ENCODE data around the gene NCF4. TPM values are rescaled to one million over a fixed set of nuclear protein-coding genes. Genes with fewer than 3 reads are reported as not detected.

NCF4 gene
- total and polyA plus RNA-seq, 2 of the 4 experiments (the other 2 are of a cell fraction): not detected

DNA sequence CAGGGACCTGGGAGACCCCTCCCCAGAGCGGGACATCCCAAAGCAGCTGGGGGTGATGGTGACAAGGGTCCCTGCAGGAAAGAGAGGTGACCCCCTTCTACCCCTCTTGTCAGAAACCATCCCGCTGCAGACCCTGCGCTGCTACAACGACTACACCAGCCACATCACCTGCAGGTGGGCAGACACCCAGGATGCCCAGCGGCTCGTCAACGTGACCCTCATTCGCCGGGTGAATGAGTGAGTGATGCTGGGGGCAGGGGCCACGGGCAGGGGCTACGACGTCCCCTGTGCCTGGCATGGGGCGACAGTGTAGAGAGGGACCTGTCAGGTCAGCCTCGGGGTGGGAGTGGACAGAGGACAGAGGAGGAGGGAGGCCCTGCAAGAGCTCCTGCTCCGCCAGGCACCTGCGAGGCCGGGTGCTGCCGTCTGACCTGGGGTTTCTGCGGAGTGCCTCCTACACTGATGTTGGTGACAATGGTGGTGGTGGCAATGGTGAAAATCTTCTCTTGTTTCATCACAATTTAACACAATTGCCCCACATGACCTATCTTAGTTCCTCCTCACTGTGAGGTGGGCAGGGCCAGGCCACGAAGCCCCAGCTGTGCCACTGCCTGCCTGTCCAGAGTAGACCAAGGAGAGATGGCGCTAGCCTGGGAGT, 62.5 kb downstream of the NCF4 start:
- no peak overlapping the region for H4K8ac ChIP-seq (ENCODE audit: low read depth in 2 of 2, low read length in 2 of 2)
- H2BK5ac ChIP-seq (ENCODE audit: low read depth, low read length, poor library complexity, severe bottlenecking): no peak overlapping the region
- no peak overlapping the region for H2AFZ ChIP-seq (replicated peaks; ENCODE audit: low read length, poor library complexity)
- H2AK9ac ChIP-seq (replicated peaks; ENCODE audit: low read depth, low read length, poor library complexity): no peak overlapping the region
- no peak overlapping the region for H3K18ac ChIP-seq (ENCODE audit: low read depth, low read length)
- no peak overlapping the region for H3K4me3 ChIP-seq (ENCODE audit: insufficient read depth, low read depth, low read length)
- no peaks in the 10 kb centered on the region for H3K9me1 ChIP-seq (ENCODE audit: insufficient read depth, low read length)
- H3K27me3 ChIP-seq (ENCODE audit: control insufficient read depth, insufficient read depth, low read length): peaks cover 24% of the 10 kb centered on the region
- no peak overlapping the region for H3K56ac ChIP-seq (ENCODE audit: extremely low read depth, insufficient read depth, low read length)
- H2BK120ac ChIP-seq (ENCODE audit: low read depth, low read length): no peak overlapping the region
- TF ChIP-seq NFE2L2 (IDR thresholded peaks at IDR 0.05; ENCODE audit: low read depth, low read length) (no peak), RFX5 (IDR thresholded peaks at IDR 0.05; ENCODE audit: low read depth, low read length) (no peak), RCOR1 (IDR thresholded peaks at IDR 0.05; ENCODE audit: insufficient replicate concordance, low read length) (no peak), MAZ (IDR thresholded peaks at IDR 0.05; ENCODE audit: borderline replicate concordance, low read depth, low read length) (no peak), MXI1 (IDR thresholded peaks at IDR 0.05; ENCODE audit: borderline replicate concordance, low read depth, low read length) (no peak)
- no peak overlapping the region for H2BK20ac ChIP-seq (ENCODE audit: low read depth, low read length)
- H4K20me1 ChIP-seq (ENCODE audit: insufficient read depth, low read length): no peaks in the 10 kb centered on the region
- CTCF ChIA-PET: no interaction called here
- no peak for ATAC-seq (ENCODE audit: low read depth)
- H2AK5ac ChIP-seq (ENCODE audit: low read depth, low read length): no peak overlapping the region
- dilution Hi-C loops (cut with HindIII; ENCODE audit: low sequenced_read_pairs, unreplicated experiment): no loop called here
- in situ Hi-C loops (cut with MboI; ENCODE audit: low sequenced_read_pairs): no loop called here
- no peak overlapping the region for H3K23ac ChIP-seq (ENCODE audit: low read depth, low read length)
- no peaks in the 10 kb centered on the region for H3K79me1 ChIP-seq (ENCODE audit: low read depth in 1 of 2, low read length in 2 of 2)
- H4K91ac ChIP-seq (ENCODE audit: insufficient read depth, low read depth, low read length): no peak overlapping the region
- no peak overlapping the region for H3K4ac ChIP-seq (ENCODE audit: low read depth, low read length)
- BruUV-seq (replicated peaks): no TSS peak
- peaks cover 2% of the 10 kb centered on the region; the same call in 1 of the 2 replicates for H3K9me3 ChIP-seq (ENCODE audit: control insufficient read depth, insufficient read depth, low read length)
- no peak overlapping the region for H3K4me2 ChIP-seq (ENCODE audit: low read depth, low read length)
- no peak overlapping the region for H2BK15ac ChIP-seq (ENCODE audit: low read depth, low read length)
- POLR2A ChIA-PET (ENCODE audit: unreplicated experiment): no interaction called here
- H3K36me3 ChIP-seq (ENCODE audit: control insufficient read depth, insufficient read depth, low read length): no peaks in the 10 kb centered on the region
- intact Hi-C loops (cut with micrococcal nuclease): no loop called here
- no peak overlapping the region for H3K14ac ChIP-seq (replicated peaks; ENCODE audit: low read depth, low read length)
- H3K9ac ChIP-seq (ENCODE audit: low read depth, low read length): no peak overlapping the region
- H4K5ac ChIP-seq (ENCODE audit: low read depth, low read length): no peak overlapping the region
- no peak for DNase-seq
- no peak overlapping the region for H3K27ac ChIP-seq (ENCODE audit: insufficient read depth, low read length)
- no peaks in the 10 kb centered on the region for H3K4me1 ChIP-seq (ENCODE audit: control insufficient read depth, insufficient read depth, low read length)
- WGBS, 2 experiments (ENCODE audit: extremely low coverage in 2 of 2, insufficient read length in 1 of 2): 80% methylated on average over 2 of the region's 21 CpGs; no CpG with 5 or more reads in 1 of the 2 experiments

All from IMR-90 (cell line).